ENCODE results near the gene NUBPL.

GRCh38 chr14:31842899-31843298 lies 281.7 kb downstream of the NUBPL start:
- no peak for TF ChIP-seq CTCF (IDR thresholded peaks at IDR 0.05; ENCODE audit: low read depth, low read length)
- TF ChIP-seq POLR2A (IDR thresholded peaks at IDR 0.05; ENCODE audit: extremely low read depth, insufficient read length): no peak
- TF ChIP-seq MAX (IDR thresholded peaks at IDR 0.05; ENCODE audit: low read depth, low read length): no peak
